K562 (cell line): ENCODE results near the gene GZMM. TPM values are rescaled to one million over a fixed set of nuclear protein-coding genes. Genes with fewer than 3 reads are reported as not detected.
A peak's percentile ranks its signal among the peaks of the same experiment; 100 is the strongest.

ENCODE experiments used
- BRF1 ChIP-seq: IDR thresholded peaks from 3 replicates; pipeline ENCODE4 v1.6.1; 2011; ENCODE audit warnings: borderline replicate concordance, mild to moderate bottlenecking; ENCODE audit not compliant: insufficient read length; ENCODE audit errors: extremely low read depth
- C11orf30 ChIP-seq: fragments of 450-650 bp; IDR thresholded peaks from 2 replicates; pipeline ENCODE4 v1.6.1; 2016; ENCODE audit warnings: low read depth, mild to moderate bottlenecking
- GTF2A2 ChIP-seq: IDR thresholded peaks from 2 replicates; pipeline ENCODE4 v1.6.1; 2016; ENCODE audit warnings: mild to moderate bottlenecking, missing genetic modification characterization, missing compliant biosample characterization
- HNRNPUL1 ChIP-seq: fragments of 200-400 bp; formaldehyde crosslinking; IDR thresholded peaks from 2 replicates; pipeline ENCODE4 v1.6.1; 2017; ENCODE audit warnings: low read length
- KLF1 ChIP-seq: fragments of 450-650 bp; IDR thresholded peaks from 2 replicates; pipeline ENCODE4 v1.6.1; 2016; ENCODE audit warnings: missing genetic modification characterization, missing compliant biosample characterization
- MTA1 ChIP-seq: fragments of 450-650 bp; IDR thresholded peaks from 2 replicates; pipeline ENCODE4 v1.6.1; 2017; ENCODE audit warnings: borderline replicate concordance
- NCOA6 ChIP-seq: fragments of 450-650 bp; IDR thresholded peaks from 2 replicates; pipeline ENCODE4 v1.6.1; 2017; ENCODE audit warnings: mild to moderate bottlenecking
- NFRKB ChIP-seq: fragments of 450-650 bp; IDR thresholded peaks from 2 replicates; pipeline ENCODE4 v1.6.1; 2016; ENCODE audit warnings: low read depth
- STAG1 ChIP-seq: sonication (generic); formaldehyde crosslinking; IDR thresholded peaks from 2 replicates; pipeline ENCODE4 v1.5.0; 2020; ENCODE audit warnings: missing genetic modification reagents, borderline replicate concordance
- TCF7 ChIP-seq: sonication (generic); IDR thresholded peaks from 2 replicates; pipeline ENCODE4 v1.6.1; 2016; ENCODE audit warnings: antibody characterized with exemption, borderline replicate concordance
- THAP12 ChIP-seq: fragments of 250-450 bp; sonication (Bioruptor Pico); IDR thresholded peaks from 2 replicates; pipeline ENCODE4 v1.9.0; 2021; ENCODE audit warnings: mild to moderate bottlenecking, inconsistent platforms
- ZBTB1 ChIP-seq: sonication (generic); formaldehyde crosslinking; IDR thresholded peaks from 2 replicates; pipeline ENCODE4 v1.8.1; 2023; ENCODE audit warnings: missing genetic modification reagents, low read depth, mild to moderate bottlenecking, borderline replicate concordance
- ZNF134 ChIP-seq: fragments of 250-450 bp; sonication (Bioruptor Pico); conservative IDR thresholded peaks from 2 replicates; pipeline ENCODE4 v1.4.0; 2020
- ZNF143 ChIP-seq: sonication (generic); formaldehyde crosslinking; IDR thresholded peaks from 2 replicates; pipeline ENCODE4 v1.9.0; 2022; ENCODE audit warnings: mild to moderate bottlenecking, missing genetic modification reagents
- ZNF174 ChIP-seq: fragments of 250-450 bp; sonication (Bioruptor Pico); IDR thresholded peaks from 2 replicates; pipeline ENCODE4 v1.4.0; 2020; ENCODE audit warnings: mild to moderate bottlenecking
- ZNF444 ChIP-seq: fragments of 250-450 bp; sonication (Bioruptor Pico); IDR thresholded peaks from 2 replicates; pipeline ENCODE4 v1.4.0; 2020; ENCODE audit warnings: mild to moderate bottlenecking, moderate library complexity
- polyA plus RNA-seq, 8 experiments: library from polyadenylated mRNA; depleted of rRNA in 4 of 8; stranded (reverse) in 5 of 8; unstranded in 3 of 8; fragments of >200 nt; fragmentation: Nextera tagmentation in 2 of 8; fragmentation: Illumina TruSeq in 1 of 8; extraction: Ambion mirVana in 2 of 8; extraction: Trizol in 1 of 8; gene quantifications; 2 replicates each; pipeline versions ENCODE4 v1.2.1 to v1.2.3, GENCODE V29; 2011 to 2014; ENCODE audit warnings: inconsistent platforms in 1 of 8, missing spikeins in 1 of 8
- total RNA-seq, 7 experiments: library from RNA; depleted of rRNA in 6 of 7; stranded (reverse); fragments of >200 nt in 6 of 7; fragmentation: Illumina TruSeq in 2 of 7; extraction: Trizol in 2 of 7; gene quantifications; 2 replicates each; pipeline versions ENCODE4 v1.2.1 to v1.2.3, GENCODE V29; 2011 to 2021; ENCODE audit warnings: low replicate concordance in 1 of 7
- TF ChIP-seq, protein P1 (sequence below): fragments of 250-450 bp; sonication (Bioruptor Pico); IDR thresholded peaks from 2 replicates; pipeline ENCODE4 v1.4.0; 2020
- TF ChIP-seq, protein P2 (sequence below): fragments of 250-450 bp; sonication (Bioruptor Pico); IDR thresholded peaks from 2 replicates; pipeline ENCODE4 v1.5.1; 2021; ENCODE audit warnings: mild to moderate bottlenecking
- TF ChIP-seq, protein P3 (sequence below): sonication (generic); formaldehyde crosslinking; IDR thresholded peaks from 2 replicates; pipeline ENCODE4 v1.8.0; 2022; ENCODE audit warnings: missing genetic modification reagents, mild to moderate bottlenecking, borderline replicate concordance

GZMM gene
- total and polyA plus RNA-seq, 9 of the 15 experiments (the other 6 are each of a cell fraction or from before 2014, with no cell fraction given): 0.08 to 2.6 (median 0.70) TPM; not detected in 2

DNA sequence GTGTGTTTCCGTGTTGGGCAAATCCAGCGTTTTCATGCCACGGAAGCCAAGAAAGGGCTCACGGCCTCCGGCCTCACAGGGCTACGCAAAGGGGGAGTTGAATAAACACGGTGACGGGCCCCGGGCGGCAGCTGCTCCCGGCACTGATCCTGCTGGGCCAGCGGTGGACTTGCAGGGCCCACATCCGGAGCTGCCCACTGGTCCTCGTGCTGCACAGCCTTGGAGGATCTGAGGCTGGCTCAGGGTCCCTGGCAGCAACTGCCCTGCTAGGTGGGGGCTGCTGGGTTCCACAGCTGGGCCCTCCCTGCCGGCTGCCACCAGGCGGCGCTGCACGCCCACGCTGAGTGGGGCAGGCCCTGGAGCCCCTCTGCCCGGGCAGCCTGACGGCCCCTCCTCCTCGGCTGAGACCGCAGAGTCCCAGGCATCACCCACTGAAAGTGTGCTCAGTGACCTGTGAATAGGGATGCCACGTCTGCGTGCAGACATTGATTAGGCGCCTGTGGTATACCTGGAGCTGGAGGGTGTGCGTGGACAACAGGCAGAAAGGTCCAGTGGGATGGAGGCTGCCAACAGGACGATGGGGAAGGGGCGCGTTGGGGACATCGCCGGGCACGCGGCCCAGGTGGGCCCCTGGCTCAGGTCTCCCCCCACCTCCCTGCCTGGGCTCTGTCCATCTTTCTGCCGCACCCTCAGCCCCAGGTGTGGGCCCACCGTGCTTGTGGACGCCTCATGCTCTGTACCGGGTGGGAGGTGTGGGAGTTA is 40.6 kb downstream of the GZMM start (continued):
- TF ChIP-seq, protein P1, sequence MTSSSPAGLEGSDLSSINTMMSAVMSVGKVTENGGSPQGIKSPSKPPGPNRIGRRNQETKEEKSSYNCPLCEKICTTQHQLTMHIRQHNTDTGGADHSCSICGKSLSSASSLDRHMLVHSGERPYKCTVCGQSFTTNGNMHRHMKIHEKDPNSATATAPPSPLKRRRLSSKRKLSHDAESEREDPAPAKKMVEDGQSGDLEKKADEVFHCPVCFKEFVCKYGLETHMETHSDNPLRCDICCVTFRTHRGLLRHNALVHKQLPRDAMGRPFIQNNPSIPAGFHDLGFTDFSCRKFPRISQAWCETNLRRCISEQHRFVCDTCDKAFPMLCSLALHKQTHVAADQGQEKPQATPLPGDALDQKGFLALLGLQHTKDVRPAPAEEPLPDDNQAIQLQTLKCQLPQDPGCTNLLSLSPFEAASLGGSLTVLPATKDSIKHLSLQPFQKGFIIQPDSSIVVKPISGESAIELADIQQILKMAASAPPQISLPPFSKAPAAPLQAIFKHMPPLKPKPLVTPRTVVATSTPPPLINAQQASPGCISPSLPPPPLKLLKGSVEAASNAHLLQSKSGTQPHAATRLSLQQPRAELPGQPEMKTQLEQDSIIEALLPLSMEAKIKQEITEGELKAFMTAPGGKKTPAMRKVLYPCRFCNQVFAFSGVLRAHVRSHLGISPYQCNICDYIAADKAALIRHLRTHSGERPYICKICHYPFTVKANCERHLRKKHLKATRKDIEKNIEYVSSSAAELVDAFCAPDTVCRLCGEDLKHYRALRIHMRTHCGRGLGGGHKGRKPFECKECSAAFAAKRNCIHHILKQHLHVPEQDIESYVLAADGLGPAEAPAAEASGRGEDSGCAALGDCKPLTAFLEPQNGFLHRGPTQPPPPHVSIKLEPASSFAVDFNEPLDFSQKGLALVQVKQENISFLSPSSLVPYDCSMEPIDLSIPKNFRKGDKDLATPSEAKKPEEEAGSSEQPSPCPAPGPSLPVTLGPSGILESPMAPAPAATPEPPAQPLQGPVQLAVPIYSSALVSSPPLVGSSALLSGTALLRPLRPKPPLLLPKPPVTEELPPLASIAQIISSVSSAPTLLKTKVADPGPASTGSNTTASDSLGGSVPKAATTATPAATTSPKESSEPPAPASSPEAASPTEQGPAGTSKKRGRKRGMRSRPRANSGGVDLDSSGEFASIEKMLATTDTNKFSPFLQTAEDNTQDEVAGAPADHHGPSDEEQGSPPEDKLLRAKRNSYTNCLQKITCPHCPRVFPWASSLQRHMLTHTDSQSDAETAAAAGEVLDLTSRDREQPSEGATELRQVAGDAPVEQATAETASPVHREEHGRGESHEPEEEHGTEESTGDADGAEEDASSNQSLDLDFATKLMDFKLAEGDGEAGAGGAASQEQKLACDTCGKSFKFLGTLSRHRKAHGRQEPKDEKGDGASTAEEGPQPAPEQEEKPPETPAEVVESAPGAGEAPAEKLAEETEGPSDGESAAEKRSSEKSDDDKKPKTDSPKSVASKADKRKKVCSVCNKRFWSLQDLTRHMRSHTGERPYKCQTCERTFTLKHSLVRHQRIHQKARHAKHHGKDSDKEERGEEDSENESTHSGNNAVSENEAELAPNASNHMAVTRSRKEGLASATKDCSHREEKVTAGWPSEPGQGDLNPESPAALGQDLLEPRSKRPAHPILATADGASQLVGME (CRISPR knock-in tag): no peak
- no peak for TF ChIP-seq GTF2A2 (tag)
- TF ChIP-seq ZNF444 (CRISPR knock-in tag): no peak
- TF ChIP-seq NCOA6: no peak
- no peak for TF ChIP-seq HNRNPUL1
- no peak for TF ChIP-seq KLF1 (tag)
- TF ChIP-seq, protein P2, sequence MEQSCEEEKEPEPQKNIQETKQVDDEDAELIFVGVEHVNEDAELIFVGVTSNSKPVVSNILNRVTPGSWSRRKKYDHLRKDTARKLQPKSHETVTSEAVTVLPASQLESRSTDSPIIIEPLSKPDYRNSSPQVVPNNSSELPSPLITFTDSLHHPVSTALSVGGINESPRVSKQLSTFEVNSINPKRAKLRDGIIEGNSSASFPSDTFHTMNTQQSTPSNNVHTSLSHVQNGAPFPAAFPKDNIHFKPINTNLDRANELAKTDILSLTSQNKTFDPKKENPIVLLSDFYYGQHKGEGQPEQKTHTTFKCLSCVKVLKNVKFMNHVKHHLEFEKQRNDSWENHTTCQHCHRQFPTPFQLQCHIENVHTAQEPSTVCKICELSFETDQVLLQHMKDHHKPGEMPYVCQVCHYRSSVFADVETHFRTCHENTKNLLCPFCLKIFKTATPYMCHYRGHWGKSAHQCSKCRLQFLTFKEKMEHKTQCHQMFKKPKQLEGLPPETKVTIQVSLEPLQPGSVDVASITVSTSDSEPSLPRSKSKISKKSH: no peak
- TF ChIP-seq BRF1: no peak
- TF ChIP-seq NFRKB: no peak
- TF ChIP-seq ZNF143: no peak
- TF ChIP-seq ZBTB1 (CRISPR knock-in tag): no peak
- TF ChIP-seq STAG1: peak; percentile 44; the same call in 1 of the 2 replicates
- TF ChIP-seq, protein P3, sequence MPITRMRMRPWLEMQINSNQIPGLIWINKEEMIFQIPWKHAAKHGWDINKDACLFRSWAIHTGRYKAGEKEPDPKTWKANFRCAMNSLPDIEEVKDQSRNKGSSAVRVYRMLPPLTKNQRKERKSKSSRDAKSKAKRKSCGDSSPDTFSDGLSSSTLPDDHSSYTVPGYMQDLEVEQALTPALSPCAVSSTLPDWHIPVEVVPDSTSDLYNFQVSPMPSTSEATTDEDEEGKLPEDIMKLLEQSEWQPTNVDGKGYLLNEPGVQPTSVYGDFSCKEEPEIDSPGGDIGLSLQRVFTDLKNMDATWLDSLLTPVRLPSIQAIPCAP (CRISPR knock-in tag): no peak
- TF ChIP-seq MTA1: no peak
- no peak for TF ChIP-seq ZNF174
- TF ChIP-seq ZNF134: no peak
- TF ChIP-seq C11orf30: no peak
- no peak for TF ChIP-seq TCF7
- TF ChIP-seq THAP12 (CRISPR knock-in tag): peak; percentile 14; the same call in 1 of the 2 replicates
